Prostate gland (tissue), 2 donors: ENCODE measurements around the gene NDUFS6. TPM values are rescaled to one million over a fixed set of nuclear protein-coding genes. Genes with fewer than 3 reads are reported as not detected.

ENCODE experiments used
- DNase-seq: peaks from one replicate; pipeline ENCODE4 v3.0.0-alpha.2; 2019; ENCODE audit warnings: low spot score
- H3K27ac ChIP-seq, 2 donors: fragments of 200-600 bp; sonication (generic); 2 replicates each; pipeline ENCODE4 v1.5.1; 2017 to 2019
- H3K27me3 ChIP-seq: fragments of 200-600 bp; sonication (generic); replicated peaks from 2 replicates; pipeline ENCODE4 v1.5.1; 2019; ENCODE audit not compliant: insufficient read depth
- H3K36me3 ChIP-seq, 2 donors: fragments of 200-600 bp; sonication (generic); 1 replicate in 1 of 2; 2 replicates in 1 of 2; pipeline versions ENCODE4 v1.5.1 to v1.8.1; 2017 to 2019
- H3K4me1 ChIP-seq: fragments of 200-600 bp; sonication (generic); replicated peaks from 2 replicates; pipeline ENCODE4 v1.5.1; 2019
- H3K4me3 ChIP-seq, 2 donors: fragments of 200-600 bp; sonication (generic); 2 replicates each; pipeline ENCODE4 v1.5.1; 2017 to 2019
- H3K9me3 ChIP-seq: fragments of 200-600 bp; sonication (generic); 2 replicates; pipeline ENCODE4 v1.5.1; 2017
- POLR2A ChIP-seq: fragments of 450-650 bp; IDR thresholded peaks from one replicate; pipeline ENCODE4 v1.6.1; 2016; ENCODE audit warnings: antibody characterized with exemption, mild to moderate bottlenecking
- POLR2AphosphoS5 ChIP-seq: sonication (generic); formaldehyde crosslinking; IDR thresholded peaks from one replicate; pipeline ENCODE4 v1.6.1; 2017; ENCODE audit warnings: antibody characterized with exemption
- WGBS: methylation state at CpG from one replicate; pipeline ENCODE4 v1.1.5; 2018; 5-methylcytosine and 5-hydroxymethylcytosine counted together
- intact Hi-C: fragments of 100-400 bp; cut with DNase I; formaldehyde crosslinking; loops from one replicate; pipeline ENCODE4 v1.14.2; 2022
- total RNA-seq, 2 donors: library from RNA; depleted of rRNA; stranded (reverse); fragments of >200 nt; gene quantifications; one replicate each; pipeline ENCODE4 v1.1.0, GENCODE V29; 2016
- TF ChIP-seq, protein P1 (sequence below), 4 experiments: fragments of 200-600 bp in 2 of 4; fragments of 450-650 bp in 2 of 4; sonication (generic) in 2 of 4; IDR thresholded peaks; 1 replicate in 3 of 4; 2 replicates in 1 of 4; pipeline ENCODE4 v1.5.1; 2016 to 2019; ENCODE audit warnings: antibody characterized with exemption in 4 of 4, mild to moderate bottlenecking in 2 of 4, moderate library complexity in 2 of 4

NDUFS6 gene
- total RNA-seq, 2 donors from 2014 or later = 27.8 to 70.2 TPM

DNA sequence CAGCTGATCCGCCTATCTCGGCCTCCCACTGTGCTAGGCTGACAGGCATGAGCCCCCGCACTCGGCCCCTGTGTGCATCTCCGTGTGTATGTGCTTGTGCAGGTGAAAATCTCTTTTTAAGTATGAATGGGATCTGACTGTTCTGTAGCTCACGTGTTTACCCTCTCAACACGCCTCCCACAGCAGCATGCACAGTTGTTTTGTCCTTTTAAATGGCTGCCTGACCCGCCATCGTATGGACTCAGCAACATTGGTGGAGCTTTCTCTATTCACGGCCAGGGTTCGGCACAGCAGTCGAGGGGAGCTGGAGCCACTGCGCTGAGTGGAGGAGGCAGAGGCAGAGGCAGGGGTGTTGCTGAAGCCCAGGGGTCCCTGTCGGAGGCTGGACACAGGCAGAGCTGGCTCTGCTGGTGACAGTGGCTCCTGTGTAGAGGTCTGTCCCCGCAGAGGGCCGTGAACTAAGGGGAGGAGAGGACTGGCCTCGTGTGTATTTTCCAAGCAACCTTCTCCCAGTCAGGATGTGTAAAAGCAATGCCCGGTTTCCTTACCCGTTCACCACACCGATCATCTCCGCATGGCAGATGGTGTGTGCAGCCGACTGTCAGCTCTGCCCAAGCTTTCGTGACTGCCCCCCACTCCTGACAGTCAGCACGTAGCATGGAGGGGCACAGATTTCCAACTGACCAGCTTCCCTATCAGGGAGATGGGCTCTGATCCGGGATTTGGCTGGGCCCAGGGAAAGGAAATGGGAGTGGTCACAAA is 38.9 kb upstream of the NDUFS6 start:
- no peaks in the 10 kb centered on the region for H3K27me3 ChIP-seq
- no peak overlapping the region for H3K27ac ChIP-seq
- H3K4me3 ChIP-seq = no peak overlapping the region
- WGBS = 91% methylated on average over 25 of the region's 25 CpGs
- no peaks in the 10 kb centered on the region for H3K36me3 ChIP-seq
- intact Hi-C loops = no loop called here
- peaks cover 3% of the 10 kb centered on the region for H3K4me1 ChIP-seq
- no peak for DNase-seq
- no peaks in the 10 kb centered on the region for H3K9me3 ChIP-seq
- no peak for TF ChIP-seq POLR2AphosphoS5
- TF ChIP-seq, protein P1, sequence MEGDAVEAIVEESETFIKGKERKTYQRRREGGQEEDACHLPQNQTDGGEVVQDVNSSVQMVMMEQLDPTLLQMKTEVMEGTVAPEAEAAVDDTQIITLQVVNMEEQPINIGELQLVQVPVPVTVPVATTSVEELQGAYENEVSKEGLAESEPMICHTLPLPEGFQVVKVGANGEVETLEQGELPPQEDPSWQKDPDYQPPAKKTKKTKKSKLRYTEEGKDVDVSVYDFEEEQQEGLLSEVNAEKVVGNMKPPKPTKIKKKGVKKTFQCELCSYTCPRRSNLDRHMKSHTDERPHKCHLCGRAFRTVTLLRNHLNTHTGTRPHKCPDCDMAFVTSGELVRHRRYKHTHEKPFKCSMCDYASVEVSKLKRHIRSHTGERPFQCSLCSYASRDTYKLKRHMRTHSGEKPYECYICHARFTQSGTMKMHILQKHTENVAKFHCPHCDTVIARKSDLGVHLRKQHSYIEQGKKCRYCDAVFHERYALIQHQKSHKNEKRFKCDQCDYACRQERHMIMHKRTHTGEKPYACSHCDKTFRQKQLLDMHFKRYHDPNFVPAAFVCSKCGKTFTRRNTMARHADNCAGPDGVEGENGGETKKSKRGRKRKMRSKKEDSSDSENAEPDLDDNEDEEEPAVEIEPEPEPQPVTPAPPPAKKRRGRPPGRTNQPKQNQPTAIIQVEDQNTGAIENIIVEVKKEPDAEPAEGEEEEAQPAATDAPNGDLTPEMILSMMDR (IDR thresholded peaks at IDR 0.05) = no peak

DNA sequence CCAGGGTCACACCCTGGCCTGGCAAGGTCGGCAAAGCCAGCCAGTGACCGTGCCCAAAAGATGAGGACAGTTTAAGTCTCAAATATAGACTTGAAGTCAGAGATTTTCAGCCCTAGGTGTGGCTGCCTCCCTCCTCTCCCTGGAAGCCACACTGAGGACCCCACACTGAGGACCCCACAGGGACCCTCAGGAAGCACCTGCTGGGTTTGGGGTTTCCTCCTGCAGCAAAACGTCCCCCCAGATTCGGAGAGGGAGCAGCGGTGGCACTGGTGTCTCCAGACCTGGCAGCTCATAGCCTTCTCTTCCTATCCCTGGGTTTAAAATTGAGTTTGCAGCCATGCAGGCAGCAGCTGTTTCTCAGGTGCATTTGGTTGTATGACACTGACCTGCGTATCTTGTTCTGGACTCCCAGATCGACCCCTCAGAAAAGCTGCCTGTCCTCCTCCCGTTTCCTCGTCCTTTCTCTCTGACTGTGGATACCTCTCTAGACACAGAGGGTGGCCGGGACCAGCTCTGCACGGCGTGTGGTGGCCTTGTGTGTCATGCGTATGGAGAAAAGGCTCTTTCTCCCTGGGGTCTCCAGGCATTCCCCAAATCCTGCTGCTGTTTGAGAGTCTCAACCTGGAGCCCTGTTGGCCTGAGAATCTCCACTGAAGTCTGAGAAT is 38.2 kb upstream of the NDUFS6 start:
- DNase-seq = no peak
- H3K27me3 ChIP-seq = no peaks in the 10 kb centered on the region
- H3K9me3 ChIP-seq = no peaks in the 10 kb centered on the region
- H3K27ac ChIP-seq = peak overlapping the region in 1 of 2 donors; percentile 1
- H3K4me1 ChIP-seq = peaks cover 3% of the 10 kb centered on the region
- H3K36me3 ChIP-seq = no peaks in the 10 kb centered on the region
- intact Hi-C loops = no loop called here
- TF ChIP-seq POLR2A = no peak
- TF ChIP-seq POLR2AphosphoS5 = no peak
- TF ChIP-seq, protein P1 (IDR thresholded peaks at IDR 0.05) = no peak
- H3K4me3 ChIP-seq = no peak overlapping the region
- 93% methylated on average over 13 of the region's 13 CpGs for whole genome bisulfite sequencing

DNA sequence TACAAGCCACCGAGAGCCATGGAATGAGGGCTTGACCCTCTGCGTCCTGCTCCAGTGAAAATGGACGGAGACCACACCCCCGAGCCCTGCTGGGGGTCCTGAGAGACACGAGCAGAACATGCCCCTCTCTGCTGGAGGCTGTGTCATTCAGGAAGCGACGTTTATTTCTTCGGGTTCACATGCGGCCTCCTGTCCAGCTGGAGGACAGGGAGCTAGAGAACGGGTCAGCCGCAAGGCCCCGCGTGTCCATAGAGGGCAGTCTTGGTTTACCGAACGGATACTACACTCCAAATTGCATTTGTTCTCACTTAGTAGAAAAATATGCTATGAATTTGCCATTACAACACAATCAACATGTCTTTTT is 37.7 kb upstream of the NDUFS6 start:
- peaks cover 3% of the 10 kb centered on the region for H3K4me1 ChIP-seq
- peak overlapping the region in 1 of 2 donors; percentile 1 for H3K27ac ChIP-seq
- intact Hi-C loops = no loop called here
- H3K4me3 ChIP-seq = no peak overlapping the region
- no peaks in the 10 kb centered on the region for H3K9me3 ChIP-seq
- DNase-seq = peak; percentile 38
- TF ChIP-seq, protein P1 (IDR thresholded peaks at IDR 0.05) = peak in 3 of 4 experiments; percentile 52 to 61 (median 53)
- peak; percentile 53 for TF ChIP-seq POLR2AphosphoS5
- no peak for TF ChIP-seq POLR2A
- WGBS = 57% methylated on average over 15 of the region's 15 CpGs
- H3K36me3 ChIP-seq = no peaks in the 10 kb centered on the region
- no peaks in the 10 kb centered on the region for H3K27me3 ChIP-seq

DNA sequence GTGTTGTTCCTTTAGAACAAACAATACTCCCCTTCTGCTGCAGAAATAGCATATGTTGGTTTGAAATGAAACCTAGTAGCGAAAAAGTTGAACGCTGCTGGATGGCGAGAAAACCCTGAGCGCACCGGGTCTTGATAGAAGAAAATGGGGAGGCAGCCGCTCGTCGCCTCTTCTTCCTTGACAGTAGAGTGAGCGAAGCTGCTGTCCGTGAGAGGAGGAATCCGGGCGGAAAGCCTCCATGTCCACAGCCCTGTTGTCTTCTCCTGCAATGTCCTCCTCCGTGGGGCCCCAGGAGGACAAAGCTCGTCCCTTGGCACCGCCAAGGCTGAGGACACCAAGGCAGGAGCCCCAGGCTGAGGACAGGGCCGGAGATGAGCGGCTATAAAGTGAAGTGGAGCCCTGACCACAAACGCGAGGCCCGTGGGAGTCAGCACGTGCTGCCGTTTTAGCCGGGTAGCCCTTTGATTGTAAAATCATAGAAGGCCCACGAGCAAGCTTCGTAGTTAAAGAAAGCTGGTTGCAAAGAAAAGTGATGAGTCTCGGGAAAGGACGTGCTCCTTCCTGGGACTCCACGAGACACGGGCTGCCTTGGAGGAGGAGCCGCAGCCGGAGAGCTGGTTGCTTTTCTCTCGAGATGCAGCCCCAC is 37.1 kb upstream of the NDUFS6 start:
- Histone ChIP-seq H3K27ac (peak overlapping the region; percentile 1 to 15), H3K36me3 (no peaks in the 10 kb centered on the region), H3K27me3 (no peaks in the 10 kb centered on the region), H3K4me3 (no peak overlapping the region), H3K4me1 (peaks cover 3% of the 10 kb centered on the region), H3K9me3 (no peaks in the 10 kb centered on the region)
- TF ChIP-seq POLR2A (no peak), POLR2AphosphoS5 (no peak)
- TF ChIP-seq, protein P1 (IDR thresholded peaks at IDR 0.05) = no peak
- no peak for DNase-seq
- 58% methylated on average over 32 of the region's 32 CpGs for whole genome bisulfite sequencing
- intact Hi-C loops = no loop called here
